Raji (cell line): ENCODE measurements around the gene TBCA.

Experiments
- POLR2A ChIP-seq: IDR thresholded peaks from 2 replicates; pipeline ENCODE4 v1.6.1; 2011; ENCODE audit warnings: low read depth, low read length, control low read depth; ENCODE audit not compliant: insufficient read depth

TBCA gene

GRCh38 chr5:77683171-77683732 is 92.9 kb downstream of the TBCA start:
- TF ChIP-seq POLR2A: no peak

GRCh38 chr5:77670526-77670925 is 105.6 kb downstream of the TBCA start:
- TF ChIP-seq POLR2A: no peak

GRCh38 chr5:77669677-77670076 is 106.5 kb downstream of the TBCA start:
- no peak for TF ChIP-seq POLR2A

GRCh38 chr5:77663090-77663863 is 112.9 kb downstream of the TBCA start:
- TF ChIP-seq POLR2A: no peak

- TF ChIP-seq POLR2A: no peak
Observed at GRCh38 chr5:77662635-77663034, 113.5 kb downstream of the TBCA start.

GRCh38 chr5:77658662-77659061 is 117.5 kb downstream of the TBCA start:
- TF ChIP-seq POLR2A: no peak

GRCh38 chr5:77651343-77651742 is 124.8 kb downstream of the TBCA start:
- no peak for TF ChIP-seq POLR2A

GRCh38 chr5:77650686-77651085 is 125.5 kb downstream of the TBCA start:
- TF ChIP-seq POLR2A: no peak

- TF ChIP-seq POLR2A: no peak
Observed at GRCh38 chr5:77649776-77650175, 126.4 kb downstream of the TBCA start.

- no peak for TF ChIP-seq POLR2A
Observed at GRCh38 chr5:77645995-77646639, 130.0 kb downstream of the TBCA start.

GRCh38 chr5:77645158-77645994 is 130.8 kb downstream of the TBCA start:
- TF ChIP-seq POLR2A: no peak

GRCh38 chr5:77644371-77645157 is 131.6 kb downstream of the TBCA start:
- TF ChIP-seq POLR2A: no peak

GRCh38 chr5:77643654-77644370 is 132.3 kb downstream of the TBCA start:
- no peak for TF ChIP-seq POLR2A
